ENCODE measurements around the gene SLC34A1. TPM values are rescaled to one million over a fixed set of nuclear protein-coding genes. Genes with fewer than 3 reads are reported as not detected.

SLC34A1 gene
- polyA plus RNA-seq, 3 donors: not detected

DNA sequence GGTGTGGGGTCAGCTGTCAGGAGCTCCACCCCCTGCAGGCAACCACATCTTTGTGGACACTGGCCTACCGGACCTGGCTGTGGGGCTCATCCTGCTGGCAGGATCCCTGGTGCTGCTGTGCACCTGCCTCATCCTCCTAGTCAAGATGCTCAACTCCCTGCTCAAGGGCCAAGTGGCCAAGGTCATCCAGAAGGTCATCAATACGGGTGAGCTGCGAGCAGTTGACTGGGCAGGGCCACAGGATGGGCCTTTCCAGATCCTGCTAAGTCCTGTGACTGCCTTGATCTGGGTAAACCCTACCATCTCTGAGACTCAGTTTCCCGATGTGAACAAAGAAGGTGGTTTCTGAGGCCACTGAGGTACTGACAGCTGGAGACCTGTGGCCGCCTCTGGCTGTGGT is 9.8 kb downstream of the SLC34A1 start:
- no peaks in the 10 kb centered on the region for H3K36me3 Mint-ChIP-seq

GRCh38 chr5:177396078-177396477 is 11.8 kb downstream of the SLC34A1 start:
- intact Hi-C loops (cut with micrococcal nuclease): no loop called here
- Histone ChIP-seq H3K27ac (ENCODE audit: low read depth in 1 of 2, low read length in 2 of 2) (no peak overlapping the region), H3K27me3 (ENCODE audit: control insufficient read depth in 2 of 2, insufficient read depth in 2 of 2, low read length in 2 of 2) (peaks cover 2 to 18% of the 10 kb centered on the region in 2 donors), H3K36me3 (replicated peaks in 1 of 2; ENCODE audit: control insufficient read depth in 1 of 2, insufficient read depth in 2 of 2, low read length in 2 of 2) (no peaks in the 10 kb centered on the region), H3K4me1 (ENCODE audit: control insufficient read depth in 1 of 2, insufficient read depth in 2 of 2, low read length in 2 of 2) (peaks cover 19% of the 10 kb centered on the region in 2 donors), H3K79me2 (ENCODE audit: insufficient read depth, low read length) (no peaks in the 10 kb centered on the region), H2AFZ (ENCODE audit: insufficient read depth, low read depth, low read length, poor library complexity, severe bottlenecking) (no peak overlapping the region), H4K20me1 (ENCODE audit: insufficient read depth, low read length) (no peaks in the 10 kb centered on the region), H3K4me2 (replicated peaks; ENCODE audit: extremely low read depth, low read length, poor library complexity, severe bottlenecking) (no peak overlapping the region), H3K9ac (ENCODE audit: insufficient read depth, low read length, poor library complexity, severe bottlenecking) (no peak overlapping the region), H3K4me3 (replicated peaks in 1 of 3; ENCODE audit: low read depth in 2 of 3, low read length in 3 of 3) (no peak overlapping the region), H3K9me3 (replicated peaks in 1 of 2; ENCODE audit: control insufficient read depth in 1 of 2, insufficient read depth in 1 of 2, low read length in 2 of 2) (no peaks in the 10 kb centered on the region)
- Mint-ChIP-seq H3K27me3 (ENCODE audit: low read depth in 3 of 3) (peaks cover 16 to 25% (median 21%) of the 10 kb centered on the region in 3 donors), H3K4me1 (peaks cover 21% of the 10 kb centered on the region), H3K27ac (no peak overlapping the region), H3K9me3 (peaks cover 0 to 3% (median 0%) of the 10 kb centered on the region in 7 donors), H3K36me3 (no peaks in the 10 kb centered on the region), H3K4me3 (no peak overlapping the region)
- TF ChIP-seq, protein P1, sequence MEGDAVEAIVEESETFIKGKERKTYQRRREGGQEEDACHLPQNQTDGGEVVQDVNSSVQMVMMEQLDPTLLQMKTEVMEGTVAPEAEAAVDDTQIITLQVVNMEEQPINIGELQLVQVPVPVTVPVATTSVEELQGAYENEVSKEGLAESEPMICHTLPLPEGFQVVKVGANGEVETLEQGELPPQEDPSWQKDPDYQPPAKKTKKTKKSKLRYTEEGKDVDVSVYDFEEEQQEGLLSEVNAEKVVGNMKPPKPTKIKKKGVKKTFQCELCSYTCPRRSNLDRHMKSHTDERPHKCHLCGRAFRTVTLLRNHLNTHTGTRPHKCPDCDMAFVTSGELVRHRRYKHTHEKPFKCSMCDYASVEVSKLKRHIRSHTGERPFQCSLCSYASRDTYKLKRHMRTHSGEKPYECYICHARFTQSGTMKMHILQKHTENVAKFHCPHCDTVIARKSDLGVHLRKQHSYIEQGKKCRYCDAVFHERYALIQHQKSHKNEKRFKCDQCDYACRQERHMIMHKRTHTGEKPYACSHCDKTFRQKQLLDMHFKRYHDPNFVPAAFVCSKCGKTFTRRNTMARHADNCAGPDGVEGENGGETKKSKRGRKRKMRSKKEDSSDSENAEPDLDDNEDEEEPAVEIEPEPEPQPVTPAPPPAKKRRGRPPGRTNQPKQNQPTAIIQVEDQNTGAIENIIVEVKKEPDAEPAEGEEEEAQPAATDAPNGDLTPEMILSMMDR (IDR thresholded peaks at IDR 0.05): no peak
- whole genome bisulfite sequencing (ENCODE audit: insufficient coverage): 92% methylated on average over 8 of the region's 8 CpGs
- no peak for DNase-seq

More for the DNA sequence above, 9.8 kb downstream of the SLC34A1 start:
- H3K27me3 Mint-ChIP-seq (ENCODE audit: low read depth in 3 of 3): peaks cover 3 to 9% (median 9%) of the 10 kb centered on the region in 3 donors
- intact Hi-C loops (cut with micrococcal nuclease): loop anchor here (2.0 to 5.0 kb wide), 3 partner anchors 33 to 108 kb away; partner anchors contain the start of gene GRK6 (in 1 of the 2)
- peak overlapping the region in 1 of 7 donors; percentile 70 for H3K27ac Mint-ChIP-seq
- peaks cover 41% of the 10 kb centered on the region for H3K4me1 Mint-ChIP-seq
- Histone ChIP-seq H4K20me1 (ENCODE audit: insufficient read depth, low read length) (no peaks in the 10 kb centered on the region), H3K4me1 (ENCODE audit: control insufficient read depth in 1 of 2, insufficient read depth in 2 of 2, low read length in 2 of 2) (peaks cover 38 to 39% of the 10 kb centered on the region in 2 donors), H3K4me3 (replicated peaks in 1 of 3; ENCODE audit: low read depth in 2 of 3, low read length in 3 of 3) (no peak overlapping the region), H3K9ac (ENCODE audit: insufficient read depth, low read length, poor library complexity, severe bottlenecking) (no peak overlapping the region), H3K79me2 (ENCODE audit: insufficient read depth, low read length) (no peaks in the 10 kb centered on the region), H3K36me3 (replicated peaks in 1 of 2; ENCODE audit: control insufficient read depth in 1 of 2, insufficient read depth in 2 of 2, low read length in 2 of 2) (no peaks in the 10 kb centered on the region), H3K27ac (ENCODE audit: low read depth in 1 of 2, low read length in 2 of 2) (no peak overlapping the region), H3K27me3 (ENCODE audit: control insufficient read depth in 2 of 2, insufficient read depth in 2 of 2, low read length in 2 of 2) (no peaks in the 10 kb centered on the region), H2AFZ (ENCODE audit: insufficient read depth, low read depth, low read length, poor library complexity, severe bottlenecking) (no peak overlapping the region), H3K9me3 (replicated peaks in 1 of 2; ENCODE audit: control insufficient read depth in 1 of 2, insufficient read depth in 1 of 2, low read length in 2 of 2) (no peaks in the 10 kb centered on the region), H3K4me2 (replicated peaks; ENCODE audit: extremely low read depth, low read length, poor library complexity, severe bottlenecking) (no peak overlapping the region)
- no peak overlapping the region for H3K4me3 Mint-ChIP-seq
- TF ChIP-seq, protein P1 (IDR thresholded peaks at IDR 0.05): no peak
- no peaks in the 10 kb centered on the region for H3K9me3 Mint-ChIP-seq
- no peak for DNase-seq
- WGBS (ENCODE audit: insufficient coverage): 96% methylated on average over 4 of the region's 5 CpGs

Data from CD14-positive monocyte (primary cell).